Fibroblast of lung (primary cell): ENCODE data around the gene RPS16. TPM values are rescaled to one million over a fixed set of nuclear protein-coding genes. Genes with fewer than 3 reads are reported as not detected.

Experiments
- DNase-seq, 2 donors: peaks; one replicate each; pipeline versions ENCODE4 v3.0.0 to v3.0.0-alpha.2; 2010; ENCODE audit warnings: low read depth in 2 of 2
- H2AFZ ChIP-seq: 2 replicates; pipeline ENCODE4 v1.5.1; 2012; ENCODE audit warnings: low read length, control low read depth, inconsistent platforms
- H3K27ac ChIP-seq: 2 replicates; pipeline ENCODE4 v1.5.1; 2011; ENCODE audit warnings: low read length, control low read depth; ENCODE audit not compliant: insufficient read depth
- H3K27me3 ChIP-seq: 2 replicates; pipeline ENCODE4 v1.5.1; 2011; ENCODE audit warnings: mild to moderate bottlenecking, low read length; ENCODE audit not compliant: control insufficient read depth, insufficient read depth
- H3K36me3 ChIP-seq: 2 replicates; pipeline ENCODE4 v1.5.1; 2011; ENCODE audit warnings: low read length; ENCODE audit not compliant: control insufficient read depth, insufficient read depth
- H3K4me1 ChIP-seq: 2 replicates; pipeline ENCODE4 v1.5.1; 2011; ENCODE audit warnings: low read length; ENCODE audit not compliant: control insufficient read depth, insufficient read depth; ENCODE audit errors: extremely low read depth
- H3K4me2 ChIP-seq: 2 replicates; pipeline ENCODE4 v1.5.1; 2011; ENCODE audit warnings: low read length, control low read depth; ENCODE audit not compliant: insufficient read depth; ENCODE audit errors: extremely low read depth
- H3K4me3 ChIP-seq, 4 experiments: fragments of 200-600 bp in 1 of 4; sonication (generic) in 1 of 4; replicated peaks in 1 of 4; 2 replicates each; pipeline ENCODE4 v1.5.1; 2011 to 2016; ENCODE audit warnings: low read length in 4 of 4, low read depth in 3 of 4, mild to moderate bottlenecking in 3 of 4, control low read depth in 2 of 4, inconsistent platforms in 1 of 4, mixed read lengths in 1 of 4; ENCODE audit not compliant: insufficient read depth in 1 of 4; ENCODE audit errors: control extremely low read depth in 1 of 4
- H3K79me2 ChIP-seq: 2 replicates; pipeline ENCODE4 v1.5.1; 2012; ENCODE audit warnings: mild to moderate bottlenecking, low read length, inconsistent platforms; ENCODE audit not compliant: control insufficient read depth, insufficient read depth
- H3K9ac ChIP-seq: 2 replicates; pipeline ENCODE4 v1.5.1; 2011; ENCODE audit warnings: mild to moderate bottlenecking, low read length, control low read depth; ENCODE audit not compliant: insufficient read depth
- H3K9me3 ChIP-seq: 2 replicates; pipeline ENCODE4 v1.5.1; 2012; ENCODE audit warnings: low read depth, low read length; ENCODE audit not compliant: control insufficient read depth, insufficient read depth
- H4K20me1 ChIP-seq: 2 replicates; pipeline ENCODE4 v1.5.1; 2011; ENCODE audit warnings: low read length; ENCODE audit not compliant: control insufficient read depth, insufficient read depth; ENCODE audit errors: extremely low read depth
- EZH2 ChIP-seq: IDR thresholded peaks from 2 replicates; pipeline ENCODE4 v1.5.1; 2012; ENCODE audit warnings: low read length, control low read depth, mild to moderate bottlenecking; ENCODE audit errors: missing control alignments
- polyA plus RNA-seq, 2 donors: library from polyadenylated mRNA; depleted of rRNA in 1 of 2; stranded (reverse) in 1 of 2; unstranded in 1 of 2; fragments of >200 nt; gene quantifications; 2 replicates each; pipeline ENCODE4 v1.2.1, GENCODE V29; 2011 to 2012; ENCODE audit warnings: missing spikeins in 1 of 2
- total RNA-seq: library from RNA; depleted of rRNA; stranded (reverse); fragments of >200 nt; gene quantifications from 2 replicates; pipeline ENCODE4 v1.2.1, GENCODE V29; 2014
- TF ChIP-seq, protein P1 (sequence below), 2 donors: IDR thresholded peaks in 1 of 2; conservative IDR thresholded peaks in 1 of 2; 1 replicate in 1 of 2; 2 replicates in 1 of 2; pipeline ENCODE4 v1.5.1; 2011 to 2012; ENCODE audit warnings: low read length in 2 of 2, control low read depth in 1 of 2, inconsistent platforms in 1 of 2, low read depth in 1 of 2, mild to moderate bottlenecking in 1 of 2

Gene RPS16
- total and polyA plus RNA-seq, 2 donors (not counting 1 experiment from before 2014, with no cell fraction given) = 149 to 1,704 TPM

DNA sequence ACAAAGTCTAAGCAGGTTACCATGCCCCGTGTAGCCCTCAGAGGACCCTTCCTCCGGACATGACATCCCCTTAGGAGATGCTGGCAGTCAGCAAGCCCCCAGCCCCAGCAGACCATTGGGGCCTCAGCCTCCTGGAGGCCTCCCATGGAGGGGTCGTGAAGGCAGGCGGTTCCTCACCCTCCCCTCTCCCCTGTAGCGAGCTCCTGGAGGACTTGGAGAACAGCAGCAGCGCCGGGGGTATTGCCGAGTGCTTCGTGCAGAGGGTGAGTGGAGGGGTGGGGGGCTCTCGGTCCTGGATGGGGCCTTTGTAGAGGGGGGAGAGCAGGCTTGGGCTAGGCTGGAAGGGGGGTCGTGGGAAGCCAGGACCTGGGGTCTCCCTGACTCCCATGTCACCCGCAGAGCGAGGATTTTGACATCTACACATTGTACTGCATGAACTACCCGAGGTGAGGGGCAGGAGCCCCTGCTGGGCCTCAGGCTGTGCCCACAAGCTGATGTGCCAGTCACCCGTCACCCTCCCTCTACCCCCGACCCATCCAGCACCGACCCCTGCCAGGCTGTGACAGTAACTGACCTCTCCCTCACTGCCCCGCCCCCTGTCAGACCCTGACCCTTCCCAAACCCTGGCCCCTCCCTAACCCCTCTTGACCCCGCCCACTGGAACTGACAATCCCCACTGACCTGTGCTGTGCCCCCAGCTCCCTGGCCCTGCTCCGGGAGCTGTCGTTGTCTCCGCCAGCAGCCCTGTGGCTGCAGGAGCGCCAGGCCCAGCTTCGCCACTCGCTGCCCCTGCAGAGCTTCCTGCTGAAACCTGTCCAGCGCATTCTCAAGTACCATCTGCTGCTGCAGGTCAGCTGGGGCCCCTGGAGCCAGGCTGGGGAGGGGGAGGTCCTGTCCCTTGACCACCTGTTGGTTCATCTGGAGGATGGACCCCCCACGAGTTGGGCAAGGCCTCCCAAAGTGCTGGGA, 19.3 kb downstream of the RPS16 start:
- peaks cover 12% of the 10 kb centered on the region for H3K36me3 ChIP-seq

DNA sequence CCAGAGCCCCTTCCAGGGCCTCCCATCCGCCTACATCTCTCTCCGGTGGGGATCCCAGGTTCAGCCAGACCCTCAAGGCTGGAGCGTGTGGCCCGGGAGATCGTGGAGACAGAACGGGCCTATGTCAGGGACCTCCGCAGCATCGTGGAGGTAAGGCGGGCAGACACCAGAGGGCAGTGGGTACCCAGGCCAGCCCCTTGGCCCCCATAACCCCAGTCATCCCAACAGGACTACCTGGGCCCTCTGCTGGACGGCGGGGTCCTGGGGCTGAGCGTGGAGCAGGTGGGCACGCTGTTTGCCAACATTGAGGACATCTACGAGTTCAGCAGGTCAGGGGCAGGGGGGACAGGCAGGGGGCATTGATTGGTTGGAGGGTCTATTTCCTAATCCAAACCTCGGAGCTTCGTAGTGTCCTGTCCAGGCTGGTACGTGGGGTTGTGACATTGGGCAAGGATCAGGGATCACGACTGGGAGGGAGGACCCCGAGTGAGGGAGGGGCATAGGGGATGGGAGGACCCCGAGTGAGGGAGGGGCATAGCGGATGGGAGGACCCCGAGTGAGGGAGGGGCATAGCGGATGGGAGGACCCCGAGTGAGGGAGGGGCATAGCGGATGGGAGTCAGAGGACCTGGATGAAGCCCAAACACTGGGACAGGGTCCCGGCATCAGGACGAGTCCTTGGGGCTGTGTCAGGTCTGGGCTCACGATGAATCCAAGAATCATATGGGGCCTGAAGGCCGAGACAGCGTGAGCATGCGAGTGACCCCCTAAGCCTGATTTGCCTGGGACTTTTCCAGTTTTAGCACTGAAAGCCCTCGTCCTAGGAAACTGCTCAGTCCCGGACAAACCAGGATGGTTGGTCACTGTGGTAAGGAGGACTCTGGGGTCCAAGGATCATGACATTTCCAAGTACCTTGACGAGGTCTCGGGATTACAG, 20.4 kb downstream of the RPS16 start:
- peaks cover 20% of the 10 kb centered on the region for H3K79me2 ChIP-seq
- H3K27ac ChIP-seq = peak overlapping the region; percentile 45
- DNase-seq = no peak
- peaks cover 12% of the 10 kb centered on the region for H3K36me3 ChIP-seq
- H3K9ac ChIP-seq = peak overlapping the region; percentile 48
- TF ChIP-seq, protein P1, sequence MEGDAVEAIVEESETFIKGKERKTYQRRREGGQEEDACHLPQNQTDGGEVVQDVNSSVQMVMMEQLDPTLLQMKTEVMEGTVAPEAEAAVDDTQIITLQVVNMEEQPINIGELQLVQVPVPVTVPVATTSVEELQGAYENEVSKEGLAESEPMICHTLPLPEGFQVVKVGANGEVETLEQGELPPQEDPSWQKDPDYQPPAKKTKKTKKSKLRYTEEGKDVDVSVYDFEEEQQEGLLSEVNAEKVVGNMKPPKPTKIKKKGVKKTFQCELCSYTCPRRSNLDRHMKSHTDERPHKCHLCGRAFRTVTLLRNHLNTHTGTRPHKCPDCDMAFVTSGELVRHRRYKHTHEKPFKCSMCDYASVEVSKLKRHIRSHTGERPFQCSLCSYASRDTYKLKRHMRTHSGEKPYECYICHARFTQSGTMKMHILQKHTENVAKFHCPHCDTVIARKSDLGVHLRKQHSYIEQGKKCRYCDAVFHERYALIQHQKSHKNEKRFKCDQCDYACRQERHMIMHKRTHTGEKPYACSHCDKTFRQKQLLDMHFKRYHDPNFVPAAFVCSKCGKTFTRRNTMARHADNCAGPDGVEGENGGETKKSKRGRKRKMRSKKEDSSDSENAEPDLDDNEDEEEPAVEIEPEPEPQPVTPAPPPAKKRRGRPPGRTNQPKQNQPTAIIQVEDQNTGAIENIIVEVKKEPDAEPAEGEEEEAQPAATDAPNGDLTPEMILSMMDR (conservative IDR thresholded peaks at IDR 0.05 in 1 of 2, IDR thresholded peaks at IDR 0.05 in 1 of 2; ENCODE audit: low read depth in 1 of 2, low read length in 2 of 2) = no peak
- no peak for TF ChIP-seq EZH2
- H3K9me3 ChIP-seq = no peaks in the 10 kb centered on the region
- peak overlapping the region; percentile 71 to 98 (median 84) for H3K4me3 ChIP-seq
- peak overlapping the region; percentile 86 for H3K4me2 ChIP-seq
- peaks cover 14% of the 10 kb centered on the region for H3K4me1 ChIP-seq
- no peaks in the 10 kb centered on the region for H3K27me3 ChIP-seq
- no peak overlapping the region for H2AFZ ChIP-seq
- H4K20me1 ChIP-seq = no peaks in the 10 kb centered on the region

More for the DNA sequence above, 19.3 kb downstream of the RPS16 start:
- Histone ChIP-seq H3K27ac (no peak overlapping the region), H3K79me2 (peaks cover 20% of the 10 kb centered on the region), H3K4me3 (peak overlapping the region in 1 of 4 experiments; percentile 98), H2AFZ (no peak overlapping the region), H3K27me3 (no peaks in the 10 kb centered on the region), H3K9ac (no peak overlapping the region), H3K9me3 (no peaks in the 10 kb centered on the region), H3K4me1 (peaks cover 7% of the 10 kb centered on the region), H4K20me1 (no peaks in the 10 kb centered on the region), H3K4me2 (no peak overlapping the region)
- no peak for DNase-seq
- no peak for TF ChIP-seq EZH2
- TF ChIP-seq, protein P1 (conservative IDR thresholded peaks at IDR 0.05 in 1 of 2, IDR thresholded peaks at IDR 0.05 in 1 of 2; ENCODE audit: low read depth in 1 of 2, low read length in 2 of 2) = no peak
